Right lobe of liver (tissue), 4 donors: ENCODE results near the gene DLG1.

Experiments used
- CTCF ChIP-seq, 4 donors: fragments of 200-600 bp in 3 of 4; fragments of 450-650 bp in 1 of 4; IDR thresholded peaks; one replicate each; pipeline versions ENCODE4 v1.5.1 to v1.8.0; 2016 to 2022; ENCODE audit warnings: antibody characterized with exemption in 4 of 4, mild to moderate bottlenecking in 2 of 4
- POLR2A ChIP-seq: fragments of 450-650 bp; IDR thresholded peaks from one replicate; pipeline ENCODE4 v1.6.1; 2017; ENCODE audit warnings: antibody characterized with exemption, mild to moderate bottlenecking
- donor health status: DM: no; HTN: no; CAD: no.
- donor health status: DM: no; HTN: no; CAD: no.
- donor health status: DM: no; HTN: yes; CAD: no.

GRCh38 chr3:197007296-197007940, 291.0 kb downstream of the DLG1 start:
- no peak for TF ChIP-seq CTCF (IDR thresholded peaks at IDR 0.05)
- no peak for TF ChIP-seq POLR2A
